ENCODE results near the gene CBLC. TPM values are rescaled to one million over a fixed set of nuclear protein-coding genes. Genes with fewer than 3 reads are reported as not detected.

Gene CBLC, protein sequence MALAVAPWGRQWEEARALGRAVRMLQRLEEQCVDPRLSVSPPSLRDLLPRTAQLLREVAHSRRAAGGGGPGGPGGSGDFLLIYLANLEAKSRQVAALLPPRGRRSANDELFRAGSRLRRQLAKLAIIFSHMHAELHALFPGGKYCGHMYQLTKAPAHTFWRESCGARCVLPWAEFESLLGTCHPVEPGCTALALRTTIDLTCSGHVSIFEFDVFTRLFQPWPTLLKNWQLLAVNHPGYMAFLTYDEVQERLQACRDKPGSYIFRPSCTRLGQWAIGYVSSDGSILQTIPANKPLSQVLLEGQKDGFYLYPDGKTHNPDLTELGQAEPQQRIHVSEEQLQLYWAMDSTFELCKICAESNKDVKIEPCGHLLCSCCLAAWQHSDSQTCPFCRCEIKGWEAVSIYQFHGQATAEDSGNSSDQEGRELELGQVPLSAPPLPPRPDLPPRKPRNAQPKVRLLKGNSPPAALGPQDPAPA
- total RNA-seq (2014; rRNA removed; shearing (Covaris generic)): 15.3 and 16.3 TPM in 2 replicates

DNA sequence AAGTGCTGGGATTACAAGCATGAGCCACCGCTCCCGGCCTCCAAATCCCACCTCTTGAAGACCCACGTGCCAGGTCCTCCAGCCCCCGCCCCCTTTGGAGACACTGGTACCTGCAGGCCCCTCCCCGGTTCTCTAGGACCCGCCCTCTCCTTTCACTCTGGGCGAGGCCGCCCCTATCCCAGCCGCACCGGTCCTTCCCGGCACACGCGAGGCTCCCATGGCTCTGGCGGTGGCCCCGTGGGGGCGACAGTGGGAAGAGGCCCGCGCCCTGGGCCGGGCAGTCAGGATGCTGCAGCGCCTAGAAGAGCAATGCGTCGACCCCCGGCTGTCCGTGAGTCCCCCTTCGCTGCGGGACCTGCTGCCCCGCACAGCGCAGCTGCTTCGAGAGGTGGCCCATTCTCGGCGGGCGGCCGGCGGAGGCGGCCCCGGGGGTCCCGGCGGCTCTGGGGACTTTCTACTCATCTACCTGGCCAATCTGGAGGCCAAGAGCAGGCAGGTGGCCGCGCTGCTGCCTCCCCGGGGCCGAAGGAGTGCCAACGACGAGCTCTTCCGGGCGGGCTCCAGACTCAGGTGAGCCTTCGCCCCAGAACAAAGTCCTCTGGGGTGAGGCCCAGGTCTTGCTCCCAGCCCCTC is at the start of gene CBLC:
Gene CBLC (plus strand): TSS at position 176 of the 633 bp plus-strand sequence. CDS start 42 bp downstream, at position 218.
- Histone ChIP-seq H3K4me3 (ENCODE audit: insufficient read depth, low read depth, low read length) (peak within 1 kb of the TSS; percentile 78), H3K36me3 (replicated peaks; ENCODE audit: control insufficient read depth, insufficient read depth, low read length) (no peaks in the 10 kb centered on the region; the same call in 1 of the 2 replicates), H3K27me3 (ENCODE audit: control insufficient read depth, insufficient read depth, low read length) (no peaks in the 10 kb centered on the region)
- DNase-seq: peak; percentile 99

DNA sequence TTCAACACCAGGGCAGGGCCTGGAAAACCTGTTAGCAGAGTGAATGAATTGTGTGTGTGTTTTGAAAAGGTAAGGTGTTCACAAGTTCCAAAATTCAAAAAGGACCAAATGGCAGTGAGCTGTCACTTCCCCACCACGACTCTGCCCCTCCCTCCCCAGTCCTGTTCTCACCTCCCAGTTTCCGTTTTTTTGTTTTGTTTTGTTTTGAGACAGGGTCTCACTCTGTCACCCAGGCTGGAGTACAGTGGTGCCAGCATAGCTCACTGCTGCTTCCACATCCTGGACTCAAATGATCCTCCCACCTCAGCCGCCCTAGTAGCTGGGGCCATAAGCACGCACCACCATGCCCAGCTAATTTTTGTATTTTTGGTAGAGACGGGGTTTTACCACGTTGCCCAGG is 49.5 kb upstream of the CBLC start:
- Histone ChIP-seq H3K36me3 (replicated peaks; ENCODE audit: control insufficient read depth, insufficient read depth, low read length) (no peaks in the 10 kb centered on the region), H3K27me3 (ENCODE audit: control insufficient read depth, insufficient read depth, low read length) (peaks cover 2% of the 10 kb centered on the region; the same call in 1 of the 2 replicates), H3K4me3 (ENCODE audit: insufficient read depth, low read depth, low read length) (no peak overlapping the region)
- no peak for DNase-seq

DNA sequence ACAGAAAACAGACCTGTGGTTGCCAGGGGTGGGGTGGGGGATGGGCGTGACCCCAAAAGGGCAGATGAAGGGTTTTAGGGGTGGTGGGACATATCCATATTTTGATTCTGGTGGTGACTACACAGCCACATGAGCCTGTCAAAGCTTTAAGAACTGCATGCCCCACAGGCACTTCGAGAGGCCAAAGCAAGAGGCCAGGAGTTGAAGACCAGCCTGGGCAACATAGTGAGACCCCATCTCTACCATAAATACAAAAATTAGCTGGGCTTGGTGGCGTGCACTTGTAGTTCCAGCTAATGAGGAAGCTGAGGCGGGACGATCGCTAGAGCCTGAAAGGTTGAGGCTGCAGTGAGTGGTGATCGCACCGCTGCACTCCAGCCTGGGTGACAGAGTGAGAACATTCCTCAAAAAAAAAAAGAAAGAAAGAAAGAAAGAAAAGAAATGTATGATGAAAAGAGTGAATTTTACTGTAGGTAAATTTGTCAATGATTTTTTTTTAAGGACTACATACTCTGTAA is 48.1 kb upstream of the CBLC start:
- DNase-seq: no peak
- no peaks in the 10 kb centered on the region for H3K36me3 ChIP-seq (replicated peaks; ENCODE audit: control insufficient read depth, insufficient read depth, low read length)
- no peak overlapping the region for H3K4me3 ChIP-seq (ENCODE audit: insufficient read depth, low read depth, low read length)
- H3K27me3 ChIP-seq (ENCODE audit: control insufficient read depth, insufficient read depth, low read length): peaks cover 2% of the 10 kb centered on the region; the same call in 1 of the 2 replicates

DNA sequence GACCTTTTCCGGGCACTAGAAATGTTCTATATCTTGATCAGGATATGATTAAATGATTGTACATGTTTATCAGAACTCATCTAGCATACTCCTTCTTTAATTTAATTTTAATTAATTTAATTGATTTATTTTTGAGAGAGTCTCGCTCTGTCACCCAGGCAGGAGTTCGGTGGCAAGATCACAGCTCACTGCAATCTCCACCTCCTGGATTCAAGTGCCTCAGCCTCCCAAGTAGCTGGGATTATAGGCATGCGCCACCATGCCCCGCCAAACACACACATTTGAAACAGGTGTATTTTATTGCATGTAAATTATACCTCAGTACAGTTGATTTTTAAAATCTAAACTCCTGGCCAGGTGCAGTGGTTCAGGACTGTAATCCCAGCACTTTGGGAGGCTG is 46.6 kb upstream of the CBLC start:
- Histone ChIP-seq H3K27me3 (ENCODE audit: control insufficient read depth, insufficient read depth, low read length) (no peaks in the 10 kb centered on the region), H3K4me3 (ENCODE audit: insufficient read depth, low read depth, low read length) (no peak overlapping the region), H3K36me3 (replicated peaks; ENCODE audit: control insufficient read depth, insufficient read depth, low read length) (no peaks in the 10 kb centered on the region)
- no peak for DNase-seq

DNA sequence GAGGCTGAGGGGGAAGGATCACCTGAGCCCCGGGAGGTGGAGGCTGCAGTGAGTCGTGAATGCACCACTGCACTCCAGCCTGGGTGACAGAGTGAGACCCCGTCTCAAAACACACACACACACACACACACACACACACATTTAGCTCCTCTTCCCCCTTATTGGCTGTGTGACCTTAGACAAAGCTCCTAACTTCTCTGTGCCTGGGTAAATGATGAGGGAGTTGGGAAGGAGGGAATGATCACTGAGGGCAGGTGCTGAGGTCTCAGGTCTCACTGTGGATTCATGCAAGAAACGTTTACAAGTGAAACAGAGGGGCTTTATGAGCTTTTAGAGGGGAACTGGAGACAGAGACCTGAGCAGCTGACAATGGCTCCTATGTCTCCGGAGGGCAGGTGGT is 46.1 kb upstream of the CBLC start:
- no peaks in the 10 kb centered on the region for H3K36me3 ChIP-seq (replicated peaks; ENCODE audit: control insufficient read depth, insufficient read depth, low read length)
- no peak overlapping the region for H3K4me3 ChIP-seq (ENCODE audit: insufficient read depth, low read depth, low read length)
- no peak for DNase-seq
- H3K27me3 ChIP-seq (ENCODE audit: control insufficient read depth, insufficient read depth, low read length): no peaks in the 10 kb centered on the region

DNA sequence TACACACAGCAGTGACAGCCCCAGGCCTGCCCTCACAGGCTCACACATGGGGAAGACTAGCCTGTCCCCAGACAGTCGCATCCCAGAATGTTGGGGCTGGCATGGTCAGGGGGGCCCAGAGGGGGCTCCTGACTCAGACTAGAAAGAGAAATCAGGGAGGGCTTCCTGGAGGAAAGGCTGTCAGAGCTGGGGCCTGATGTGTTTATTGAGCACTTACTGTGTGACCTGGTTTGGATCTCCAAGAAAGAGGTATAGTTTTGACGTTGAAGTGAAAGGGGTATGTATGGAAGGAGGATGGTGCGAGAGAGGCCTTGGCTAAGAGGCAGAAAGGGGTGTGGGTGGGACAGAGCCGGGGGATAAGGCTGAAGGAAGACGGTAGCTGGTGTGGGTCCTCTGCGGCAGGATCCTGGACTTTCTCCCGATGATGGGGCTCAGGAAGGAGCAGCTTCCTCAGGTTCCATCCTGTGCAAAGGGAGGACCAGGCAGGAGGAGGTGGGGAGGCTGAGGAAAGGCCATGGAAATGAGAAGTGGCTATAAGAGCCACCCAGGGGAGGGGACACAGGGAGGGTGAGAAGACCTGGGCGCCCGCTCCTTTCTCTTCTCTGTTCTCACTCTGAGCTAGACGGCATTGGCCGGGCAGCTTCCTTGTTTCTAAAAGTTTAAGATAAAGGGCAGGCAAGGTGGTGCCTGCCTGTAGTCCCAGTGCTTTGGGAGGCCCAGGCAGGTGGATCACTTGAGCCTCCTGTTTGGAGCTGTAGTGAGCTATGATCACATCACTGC is 45.3 kb upstream of the CBLC start:
- no peaks in the 10 kb centered on the region for H3K36me3 ChIP-seq (replicated peaks; ENCODE audit: control insufficient read depth, insufficient read depth, low read length)
- H3K4me3 ChIP-seq (ENCODE audit: insufficient read depth, low read depth, low read length): no peak overlapping the region
- DNase-seq: no peak
- H3K27me3 ChIP-seq (ENCODE audit: control insufficient read depth, insufficient read depth, low read length): no peaks in the 10 kb centered on the region

DNA sequence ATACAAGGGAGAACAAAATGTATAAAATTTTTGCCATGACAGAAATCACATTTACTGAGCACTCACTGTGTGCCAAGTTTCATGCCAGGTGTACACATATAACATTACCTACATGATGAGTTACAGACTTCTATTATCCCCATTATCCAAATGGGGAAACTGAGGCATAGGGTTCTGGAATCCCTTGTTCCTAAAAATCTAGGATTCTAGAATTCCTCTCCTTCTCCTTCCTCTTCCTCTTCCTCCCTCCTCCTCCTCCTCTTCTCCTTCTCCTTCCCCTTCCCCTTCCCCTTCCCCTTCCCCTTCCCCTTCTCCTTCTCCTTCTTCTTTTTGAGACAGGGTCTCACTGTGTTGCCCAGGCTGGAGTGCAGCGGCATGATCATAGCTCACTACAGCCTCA is 43.3 kb upstream of the CBLC start:
- Histone ChIP-seq H3K36me3 (replicated peaks; ENCODE audit: control insufficient read depth, insufficient read depth, low read length) (no peaks in the 10 kb centered on the region), H3K4me3 (ENCODE audit: insufficient read depth, low read depth, low read length) (no peak overlapping the region), H3K27me3 (ENCODE audit: control insufficient read depth, insufficient read depth, low read length) (no peaks in the 10 kb centered on the region; the same call in 1 of the 2 replicates)
- no peak for DNase-seq

DNA sequence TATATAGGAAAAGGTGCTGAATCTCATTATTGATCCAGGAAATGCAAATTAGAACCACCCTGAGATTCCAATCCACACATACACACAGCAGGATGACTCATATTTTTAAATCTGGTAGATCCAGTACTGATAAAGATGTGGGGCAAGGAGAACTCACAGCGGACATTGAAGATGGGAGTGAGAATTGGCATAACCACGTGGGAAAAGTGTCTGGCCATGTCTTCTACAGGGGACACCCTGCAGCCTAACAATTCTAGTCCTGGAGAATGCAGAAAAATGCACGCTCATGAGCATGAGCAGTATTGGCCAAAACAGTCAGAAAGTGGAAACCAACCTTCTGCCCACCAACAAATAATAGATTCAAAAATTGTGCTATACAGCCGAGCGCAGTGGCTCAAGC is 42.7 kb upstream of the CBLC start:
- H3K4me3 ChIP-seq (ENCODE audit: insufficient read depth, low read depth, low read length): no peak overlapping the region
- H3K27me3 ChIP-seq (ENCODE audit: control insufficient read depth, insufficient read depth, low read length): no peaks in the 10 kb centered on the region; the same call in 1 of the 2 replicates
- DNase-seq: no peak
- H3K36me3 ChIP-seq (replicated peaks; ENCODE audit: control insufficient read depth, insufficient read depth, low read length): no peaks in the 10 kb centered on the region

DNA sequence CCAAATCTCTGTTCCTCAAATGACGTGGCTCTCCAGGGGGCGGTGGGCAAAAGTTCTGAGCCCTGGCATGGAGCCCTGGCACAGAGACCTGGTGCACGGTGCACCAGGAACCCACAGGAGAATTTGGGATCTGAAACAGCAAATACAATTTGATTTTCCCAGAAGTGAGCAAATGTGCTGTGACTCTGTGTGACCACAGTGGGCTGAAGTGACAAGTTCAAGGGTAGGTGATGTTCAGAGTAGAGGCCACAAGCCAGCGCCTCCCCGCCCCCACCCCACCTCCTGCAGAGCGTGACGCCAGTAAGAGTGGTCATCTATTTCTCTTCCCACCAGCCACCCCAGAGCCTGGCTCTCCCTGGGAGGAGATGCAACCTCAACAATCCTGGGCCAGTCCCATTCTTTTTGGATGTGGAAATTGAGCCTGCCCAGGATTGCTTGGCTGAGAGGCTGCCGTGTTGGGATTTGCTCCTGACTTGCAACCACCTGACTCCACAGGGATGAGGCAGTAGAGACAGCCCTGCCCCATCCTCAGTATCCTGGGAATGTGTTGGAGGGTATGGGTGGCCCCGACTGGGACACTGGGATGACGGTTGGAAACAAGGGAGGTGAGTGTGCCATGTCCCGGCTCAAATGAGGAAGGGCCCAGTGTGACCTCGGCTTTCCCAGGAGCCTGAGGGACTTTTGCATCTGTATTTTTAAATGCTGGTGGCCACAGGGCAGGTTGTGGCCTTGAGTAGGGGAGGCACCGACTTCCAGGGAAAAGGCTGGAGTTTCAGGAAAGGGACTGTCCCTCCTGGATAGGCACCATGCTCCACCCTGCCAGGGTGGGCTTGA is 40.2 kb upstream of the CBLC start:
- no peak for DNase-seq

DNA sequence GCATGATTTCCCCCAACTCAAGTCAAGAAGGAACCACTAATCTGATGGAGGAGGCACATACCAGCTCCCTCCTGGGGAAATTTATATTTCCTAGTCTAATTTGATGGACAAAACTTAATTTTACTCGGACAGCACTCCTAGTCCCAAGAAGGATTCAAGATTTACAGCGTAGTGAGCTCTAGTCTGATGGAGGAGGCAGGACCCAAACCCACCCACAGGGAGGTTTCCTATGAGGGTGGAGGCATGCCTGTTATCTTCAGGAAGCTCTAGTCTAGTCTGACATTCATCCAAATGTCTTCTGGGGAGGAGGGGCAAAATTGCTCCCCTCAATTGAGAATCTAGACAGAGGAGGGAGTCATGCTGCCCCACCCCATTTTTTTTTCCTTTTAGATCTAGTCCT is 39.6 kb upstream of the CBLC start:
- no peak for DNase-seq

More for the DNA sequence above, 40.2 kb upstream of the CBLC start:
- Histone ChIP-seq H3K27me3 (ENCODE audit: control insufficient read depth, insufficient read depth, low read length) (no peaks in the 10 kb centered on the region; the same call in 1 of the 2 replicates), H3K4me3 (ENCODE audit: insufficient read depth, low read depth, low read length) (no peak overlapping the region), H3K36me3 (replicated peaks; ENCODE audit: control insufficient read depth, insufficient read depth, low read length) (no peaks in the 10 kb centered on the region)

DNA sequence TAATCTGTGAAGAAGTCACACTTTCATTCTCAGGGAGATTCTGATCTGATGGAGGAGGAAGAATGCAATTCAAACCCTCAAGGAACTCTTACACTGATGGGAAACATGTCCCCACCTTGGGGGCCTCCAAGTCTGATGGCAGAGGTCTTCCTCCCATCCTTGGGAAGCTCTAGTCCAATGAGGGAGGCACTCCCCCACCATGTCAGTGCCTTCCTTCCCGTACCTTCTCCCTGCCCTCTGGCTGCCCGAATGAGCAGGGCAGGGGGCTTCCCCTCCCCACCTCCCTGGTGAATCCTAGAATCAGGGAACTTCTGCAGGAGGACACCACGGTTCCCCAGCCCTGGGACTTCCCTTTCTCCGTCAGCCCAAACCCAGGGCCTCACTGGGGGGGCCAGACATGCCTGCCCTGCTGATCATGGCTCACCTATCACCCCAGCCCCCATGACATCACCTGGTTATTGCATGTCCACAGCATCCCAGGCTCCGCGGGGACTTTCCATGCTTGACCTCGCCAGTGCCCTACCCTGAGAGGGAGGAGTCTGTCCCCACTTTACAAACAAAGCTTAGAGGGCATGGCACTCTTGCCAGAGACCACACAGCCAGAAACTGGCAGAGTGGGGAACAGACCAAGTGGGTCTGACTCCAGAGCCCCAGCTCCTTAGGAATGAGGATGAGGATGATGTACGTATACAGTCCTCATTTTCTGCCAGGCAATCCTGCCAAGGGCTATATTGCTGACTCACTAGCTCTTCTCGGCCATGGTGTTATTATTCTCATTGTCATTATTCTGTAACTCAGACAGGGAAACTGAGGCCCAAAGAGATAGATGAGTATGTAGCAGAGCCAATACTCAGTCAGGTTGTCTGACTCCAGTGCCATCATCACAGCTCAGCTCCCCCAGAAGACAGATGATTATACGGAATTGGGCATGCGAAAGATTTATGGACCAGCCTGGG is 38.8 kb upstream of the CBLC start:
- no peak overlapping the region for H3K4me3 ChIP-seq (ENCODE audit: insufficient read depth, low read depth, low read length)
- no peaks in the 10 kb centered on the region for H3K36me3 ChIP-seq (replicated peaks; ENCODE audit: control insufficient read depth, insufficient read depth, low read length)
- H3K27me3 ChIP-seq (ENCODE audit: control insufficient read depth, insufficient read depth, low read length): no peaks in the 10 kb centered on the region; the same call in 1 of the 2 replicates
- DNase-seq: peak; percentile 37

More for the DNA sequence above, 39.6 kb upstream of the CBLC start:
- Histone ChIP-seq H3K36me3 (replicated peaks; ENCODE audit: control insufficient read depth, insufficient read depth, low read length) (no peaks in the 10 kb centered on the region), H3K4me3 (ENCODE audit: insufficient read depth, low read depth, low read length) (no peak overlapping the region), H3K27me3 (ENCODE audit: control insufficient read depth, insufficient read depth, low read length) (no peaks in the 10 kb centered on the region; the same call in 1 of the 2 replicates)

DNA sequence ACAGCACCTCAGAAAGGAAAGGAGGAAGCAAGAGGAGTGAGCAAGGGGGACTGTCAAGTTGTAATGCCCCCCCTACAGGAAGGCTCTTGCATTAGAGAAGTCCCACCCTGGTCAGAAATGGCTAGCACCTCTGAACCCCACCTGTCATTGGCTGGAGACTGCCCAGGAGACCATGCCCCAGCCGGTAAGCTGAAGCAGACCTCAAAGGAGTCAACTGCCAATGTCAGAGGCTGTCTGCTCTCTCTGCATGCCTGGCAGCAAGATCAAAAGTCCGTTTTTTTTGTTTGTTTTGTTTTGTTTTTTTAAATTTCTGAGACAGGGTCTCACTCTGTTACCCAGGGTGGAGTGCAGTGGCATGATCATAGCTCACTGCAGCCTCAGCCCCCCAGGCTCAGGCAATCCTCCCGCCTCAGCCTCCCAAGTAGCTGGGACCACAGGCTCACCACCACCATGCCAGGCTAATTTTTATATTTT is 37.3 kb upstream of the CBLC start:
- DNase-seq: peak; percentile 69
- Histone ChIP-seq H3K27me3 (ENCODE audit: control insufficient read depth, insufficient read depth, low read length) (no peaks in the 10 kb centered on the region; the same call in none of the 2 replicates), H3K4me3 (ENCODE audit: insufficient read depth, low read depth, low read length) (no peak overlapping the region), H3K36me3 (replicated peaks; ENCODE audit: control insufficient read depth, insufficient read depth, low read length) (no peaks in the 10 kb centered on the region)
